GM12801 (cell line): ENCODE results near the gene CLIP1.

Experiments used
- CTCF ChIP-seq: IDR thresholded peaks from one replicate; pipeline ENCODE4 v1.5.1; 2011; ENCODE audit warnings: control low read depth; ENCODE audit not compliant: insufficient read length; ENCODE audit errors: extremely low read depth

CLIP1 gene

GRCh38 chr12:122366685-122367475, 55.6 kb downstream of the CLIP1 start:
- no peak for TF ChIP-seq CTCF

- TF ChIP-seq CTCF, result no peak
Observed at GRCh38 chr12:122363782-122364181, 58.7 kb downstream of the CLIP1 start.

- TF ChIP-seq CTCF, result no peak
Observed at GRCh38 chr12:122362755-122363154, 59.7 kb downstream of the CLIP1 start.

- no peak for TF ChIP-seq CTCF
Observed at GRCh38 chr12:122356192-122356635, 66.3 kb downstream of the CLIP1 start.

GRCh38 chr12:122355706-122356105, 66.8 kb downstream of the CLIP1 start:
- TF ChIP-seq CTCF, result no peak

- TF ChIP-seq CTCF, result no peak
Observed at GRCh38 chr12:122354958-122355641, 67.4 kb downstream of the CLIP1 start.

- no peak for TF ChIP-seq CTCF
Observed at GRCh38 chr12:122352394-122352793, 70.1 kb downstream of the CLIP1 start.
